Measurements from ENCODE around the gene GYG2.
"Not testable (repeated sequence)": the region's sequence is repeated elsewhere in the genome, so short reads cannot be mapped to it uniquely, and the experiment has no call there.

The GYG2 gene

DNA sequence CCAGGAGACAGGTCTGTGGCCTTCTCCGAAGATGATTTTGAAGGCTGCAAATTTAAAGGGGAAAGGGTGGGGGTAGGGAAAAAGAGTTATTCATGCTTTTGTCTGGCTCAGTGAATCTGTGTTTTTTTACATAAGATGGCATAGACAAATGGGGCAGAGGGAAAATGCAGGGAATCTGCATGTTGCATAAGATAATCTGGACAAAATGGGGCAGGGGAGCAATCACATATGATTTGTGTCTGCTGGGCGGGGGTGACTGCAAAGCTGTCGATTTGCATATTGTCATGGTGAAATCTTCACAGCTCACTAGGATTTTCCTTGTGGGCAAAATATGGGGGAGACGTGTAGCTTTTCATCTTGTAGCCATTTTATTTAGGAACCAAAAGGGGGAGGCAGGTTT is 29.4 kb upstream of the GYG2 start:
- Histone ChIP-seq H3K9me3 (no peaks in the 10 kb centered on the region), H3K27me3 (no peaks in the 10 kb centered on the region), H3K36me3 (no peaks in the 10 kb centered on the region), H3K4me3 (ENCODE audit: low read depth, low read length) (no peak overlapping the region), H3K4me1 (no peaks in the 10 kb centered on the region)
- TF ChIP-seq, protein P1, sequence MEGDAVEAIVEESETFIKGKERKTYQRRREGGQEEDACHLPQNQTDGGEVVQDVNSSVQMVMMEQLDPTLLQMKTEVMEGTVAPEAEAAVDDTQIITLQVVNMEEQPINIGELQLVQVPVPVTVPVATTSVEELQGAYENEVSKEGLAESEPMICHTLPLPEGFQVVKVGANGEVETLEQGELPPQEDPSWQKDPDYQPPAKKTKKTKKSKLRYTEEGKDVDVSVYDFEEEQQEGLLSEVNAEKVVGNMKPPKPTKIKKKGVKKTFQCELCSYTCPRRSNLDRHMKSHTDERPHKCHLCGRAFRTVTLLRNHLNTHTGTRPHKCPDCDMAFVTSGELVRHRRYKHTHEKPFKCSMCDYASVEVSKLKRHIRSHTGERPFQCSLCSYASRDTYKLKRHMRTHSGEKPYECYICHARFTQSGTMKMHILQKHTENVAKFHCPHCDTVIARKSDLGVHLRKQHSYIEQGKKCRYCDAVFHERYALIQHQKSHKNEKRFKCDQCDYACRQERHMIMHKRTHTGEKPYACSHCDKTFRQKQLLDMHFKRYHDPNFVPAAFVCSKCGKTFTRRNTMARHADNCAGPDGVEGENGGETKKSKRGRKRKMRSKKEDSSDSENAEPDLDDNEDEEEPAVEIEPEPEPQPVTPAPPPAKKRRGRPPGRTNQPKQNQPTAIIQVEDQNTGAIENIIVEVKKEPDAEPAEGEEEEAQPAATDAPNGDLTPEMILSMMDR (IDR thresholded peaks at IDR 0.05; ENCODE audit: low read depth, low read length): no peak
- no peak for DNase-seq

DNA sequence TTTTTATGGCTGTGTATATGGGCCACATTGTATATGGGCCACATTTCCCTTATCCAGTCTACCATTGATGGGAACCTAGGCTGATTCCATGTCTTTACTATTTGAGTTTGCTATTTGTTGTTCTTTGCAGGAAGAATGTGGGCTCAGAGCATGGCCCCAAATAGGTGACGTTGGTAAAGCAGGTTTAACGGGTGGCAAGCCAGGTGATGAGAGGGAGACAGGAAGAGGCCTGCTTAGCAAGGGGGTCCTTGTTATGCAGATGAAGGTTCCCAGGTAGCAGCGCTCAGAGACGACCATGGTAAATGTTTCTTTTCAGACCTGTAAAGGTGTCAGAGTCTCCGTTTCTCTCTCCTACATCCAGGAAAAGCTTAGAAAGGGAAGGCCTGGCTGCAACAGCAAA is 28.8 kb upstream of the GYG2 start:
- not testable (repeated sequence) for H3K4me1 ChIP-seq; DNase-seq; H3K4me3 ChIP-seq (ENCODE audit: low read depth, low read length); H3K36me3 ChIP-seq; H3K27me3 ChIP-seq; H3K9me3 ChIP-seq

DNA sequence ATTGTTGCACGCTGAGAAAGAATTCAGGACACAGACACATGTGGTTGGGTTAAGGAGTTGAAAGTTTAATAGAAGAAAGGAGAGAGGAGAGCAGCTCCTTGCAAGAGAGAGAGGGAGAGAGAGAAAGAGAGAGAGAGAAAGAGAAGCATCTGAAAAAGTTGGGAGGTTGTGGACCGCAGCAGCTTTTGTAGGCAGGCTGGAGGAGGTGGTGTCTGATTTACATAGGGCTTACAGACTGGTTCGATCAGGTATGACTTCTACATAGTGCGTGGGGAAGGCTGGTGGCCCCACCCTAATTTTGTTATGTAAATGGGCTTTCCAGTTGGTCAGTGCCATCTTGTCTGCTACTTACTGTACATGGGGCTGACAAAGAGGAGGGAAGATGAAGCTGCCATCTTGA is 27.5 kb upstream of the GYG2 start:
- H3K9me3 ChIP-seq: no peaks in the 10 kb centered on the region
- DNase-seq: no peak
- H3K4me3 ChIP-seq (ENCODE audit: low read depth, low read length): no peak overlapping the region
- no peaks in the 10 kb centered on the region for H3K27me3 ChIP-seq
- H3K4me1 ChIP-seq: no peaks in the 10 kb centered on the region
- H3K36me3 ChIP-seq: no peaks in the 10 kb centered on the region
- TF ChIP-seq, protein P1 (IDR thresholded peaks at IDR 0.05; ENCODE audit: low read depth, low read length): no peak

DNA sequence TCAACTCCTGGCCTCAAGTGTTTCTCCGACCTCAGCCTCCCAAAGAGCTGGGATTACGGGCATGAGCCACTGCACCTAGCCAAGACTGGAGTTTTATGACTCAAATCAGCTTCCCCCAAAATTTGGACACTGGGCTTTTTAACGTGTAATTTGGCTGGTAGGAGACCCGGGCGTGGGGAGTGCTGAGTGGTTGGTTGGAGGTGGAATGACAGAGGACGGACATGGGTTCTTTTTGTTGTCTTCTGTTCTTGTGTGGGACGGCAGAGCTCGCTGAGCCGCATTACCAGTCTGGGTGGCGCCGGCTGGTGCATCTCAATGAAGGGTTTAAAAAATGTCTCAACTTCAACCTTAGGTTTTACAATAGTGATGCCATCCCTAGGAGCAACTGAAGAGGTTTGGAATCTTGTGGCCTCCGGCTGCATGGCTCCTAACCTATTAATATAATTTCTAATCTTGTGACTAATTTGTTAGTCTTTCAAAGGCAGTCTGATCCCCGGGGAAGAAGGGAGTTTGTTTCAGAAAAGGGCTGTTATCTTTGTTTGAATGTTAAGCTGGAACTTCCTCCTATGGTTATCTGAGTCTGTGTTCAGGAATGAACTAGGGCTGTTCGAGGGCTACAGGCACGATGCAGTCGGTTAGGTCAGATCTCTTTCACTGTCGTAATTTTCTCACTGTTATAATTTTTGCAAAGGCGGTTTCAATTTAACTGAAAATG is 26.2 kb upstream of the GYG2 start:
- not testable (repeated sequence) for H3K36me3 ChIP-seq; H3K4me1 ChIP-seq; DNase-seq; H3K4me3 ChIP-seq (ENCODE audit: low read depth, low read length); H3K27me3 ChIP-seq; H3K9me3 ChIP-seq

DNA sequence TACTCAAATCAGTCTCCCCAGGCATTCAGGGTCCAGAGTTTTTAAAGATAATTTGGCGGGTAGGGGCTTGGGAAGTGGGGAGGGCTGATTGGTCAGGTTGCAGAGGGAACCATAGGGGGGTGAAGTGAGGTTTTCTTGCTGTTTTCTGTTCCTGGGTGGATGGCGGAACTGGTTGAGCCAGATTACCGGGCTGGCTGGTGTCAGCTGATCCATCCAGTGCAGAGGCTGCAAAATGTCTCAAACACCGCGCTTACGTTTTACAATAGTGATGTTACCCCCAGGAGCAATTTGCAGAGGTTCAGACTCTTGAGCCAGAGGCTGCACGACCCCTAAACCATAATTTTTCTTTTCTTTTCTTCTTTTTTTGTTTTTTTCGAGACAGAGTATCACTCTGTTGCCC is 25.2 kb upstream of the GYG2 start:
- H3K36me3 ChIP-seq, H3K4me1 ChIP-seq: not testable (repeated sequence)

DNA sequence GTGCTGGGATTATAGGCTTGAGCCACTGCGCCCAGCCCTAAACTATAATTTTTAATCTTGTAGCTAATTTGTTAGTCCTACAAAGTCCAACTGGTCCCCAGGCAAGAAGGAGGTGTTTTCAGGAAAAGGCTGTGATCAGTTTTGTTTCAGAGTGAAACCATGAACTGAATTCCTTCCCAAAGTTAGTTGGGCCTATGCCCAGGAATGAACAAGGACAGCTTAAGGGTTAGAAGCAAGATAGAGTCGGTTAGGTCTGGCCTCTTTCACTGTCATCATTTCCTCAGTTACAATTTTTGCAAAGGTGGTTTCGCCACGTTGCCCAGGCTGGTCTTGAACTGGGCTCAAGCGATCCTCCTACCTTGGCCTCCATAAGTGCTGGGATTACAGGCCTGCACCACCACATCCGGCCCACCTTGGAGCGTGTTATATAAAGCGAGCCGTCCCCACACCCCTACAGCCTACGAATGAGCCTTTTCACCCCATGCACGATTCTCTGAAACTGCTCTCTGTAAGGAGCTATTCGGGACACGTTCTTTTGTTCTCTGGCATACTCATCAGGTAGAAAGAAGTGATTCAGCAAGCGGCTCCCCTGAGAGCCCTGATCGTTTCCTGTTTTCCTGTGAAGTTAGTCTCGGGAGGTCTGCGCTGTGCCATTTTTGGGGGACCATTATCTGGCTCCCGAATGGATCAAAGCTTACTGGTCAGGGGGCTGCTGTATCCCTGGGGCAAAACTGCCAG is 24.5 kb upstream of the GYG2 start:
- H3K4me1 ChIP-seq; H3K36me3 ChIP-seq; H3K27me3 ChIP-seq; DNase-seq; H3K9me3 ChIP-seq; H3K4me3 ChIP-seq (ENCODE audit: low read depth, low read length): not testable (repeated sequence)

More for the DNA sequence above, 25.2 kb upstream of the GYG2 start:
- H3K27me3 ChIP-seq; DNase-seq; H3K9me3 ChIP-seq; H3K4me3 ChIP-seq (ENCODE audit: low read depth, low read length): not testable (repeated sequence)

DNA sequence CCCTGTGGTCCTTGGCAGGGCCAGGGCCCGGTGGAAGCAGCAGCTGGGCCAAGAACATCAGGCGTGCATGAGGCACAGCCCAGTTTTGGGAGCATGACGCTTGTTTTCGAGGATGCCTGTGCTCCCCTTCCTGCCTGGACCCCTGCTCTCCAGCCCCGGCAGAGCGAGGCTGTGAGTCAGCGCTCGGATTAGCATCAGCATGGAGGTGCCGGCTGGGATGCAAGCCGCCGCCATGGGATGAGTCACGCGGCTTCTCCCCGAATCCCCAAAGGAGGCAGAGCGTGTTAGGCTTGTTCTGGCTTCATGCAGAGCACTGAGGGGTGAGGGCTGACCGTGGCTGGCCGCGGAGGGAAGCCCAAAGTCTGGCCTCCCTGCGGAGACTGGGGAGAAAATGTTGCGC is 23.9 kb upstream of the GYG2 start:
- DNase-seq: peak; percentile 12
- H3K4me3 ChIP-seq (ENCODE audit: low read depth, low read length); H3K36me3 ChIP-seq; H3K27me3 ChIP-seq; H3K9me3 ChIP-seq; H3K4me1 ChIP-seq: not testable (repeated sequence)

DNA sequence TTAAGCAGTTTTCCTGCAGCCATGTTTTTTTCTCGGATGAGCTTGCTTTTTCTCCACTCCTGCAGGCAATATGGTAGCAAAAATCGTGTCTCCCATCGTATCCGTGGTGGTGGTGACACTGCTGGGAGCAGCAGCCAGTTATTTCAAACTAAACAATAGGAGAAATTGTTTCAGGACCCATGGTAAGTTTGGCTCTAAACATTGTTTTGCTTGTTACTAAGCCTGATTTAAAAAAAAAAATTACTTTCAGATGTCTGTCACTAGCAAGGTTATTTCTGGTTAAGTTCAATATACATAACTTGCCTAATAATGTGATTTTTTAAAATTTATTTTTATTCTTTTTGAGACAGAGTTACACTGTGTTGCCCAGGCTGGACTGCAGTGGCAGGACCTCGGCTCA is 17.5 kb upstream of the GYG2 start:
- DNase-seq: no peak
- H3K36me3 ChIP-seq: no peaks in the 10 kb centered on the region

More for the DNA sequence above, 17.5 kb upstream of the GYG2 start:
- Histone ChIP-seq H3K4me1 (no peaks in the 10 kb centered on the region), H3K4me3 (ENCODE audit: low read depth, low read length) (no peak overlapping the region), H3K27me3 (no peaks in the 10 kb centered on the region), H3K9me3 (no peaks in the 10 kb centered on the region)
- TF ChIP-seq, protein P1 (IDR thresholded peaks at IDR 0.05; ENCODE audit: low read depth, low read length): no peak

All from BE2C (cell line).